Loucy (cell line): ENCODE data around the gene MYH7B.

Experiments used
- H2AFZ ChIP-seq: fragments of 200-600 bp; sonication (generic); 2 replicates; pipeline ENCODE4 v1.6.0; 2016; ENCODE audit warnings: antibody characterized with exemption, mild to moderate bottlenecking, low read length, moderate library complexity
- H3F3A ChIP-seq: fragments of 200-600 bp; 2 replicates; pipeline ENCODE4 v1.6.0; 2016; ENCODE audit warnings: antibody characterized with exemption, low read depth, mild to moderate bottlenecking
- H3K27me3 ChIP-seq: fragments of 200-600 bp; sonication (generic); 2 replicates; pipeline ENCODE4 v1.6.1; 2014; ENCODE audit warnings: low read length, mild to moderate bottlenecking; ENCODE audit not compliant: insufficient read depth, poor library complexity, severe bottlenecking
- H3K36me3 ChIP-seq: fragments of 200-600 bp; sonication (generic); 2 replicates; pipeline ENCODE4 v1.6.1; 2016; ENCODE audit warnings: low read length; ENCODE audit not compliant: insufficient read depth
- H3K4me1 ChIP-seq: fragments of 200-600 bp; sonication (generic); 2 replicates; pipeline ENCODE4 v1.5.1; 2014; ENCODE audit warnings: low read length, mild to moderate bottlenecking; ENCODE audit not compliant: insufficient read depth, poor library complexity, severe bottlenecking
- H3K4me2 ChIP-seq: fragments of 200-600 bp; sonication (generic); 2 replicates; pipeline ENCODE4 v1.6.0; 2014; ENCODE audit warnings: antibody characterized with exemption, low read length, low read depth, mild to moderate bottlenecking; ENCODE audit not compliant: poor library complexity, severe bottlenecking
- H3K4me3 ChIP-seq: fragments of 200-600 bp; sonication (generic); 2 replicates; pipeline ENCODE4 v1.5.1; 2014; ENCODE audit warnings: low read length, mild to moderate bottlenecking, mixed read lengths; ENCODE audit not compliant: poor library complexity, severe bottlenecking
- H3K79me2 ChIP-seq: fragments of 200-600 bp; sonication (generic); 2 replicates; pipeline ENCODE4 v1.6.1; 2014; ENCODE audit warnings: low read length; ENCODE audit not compliant: insufficient read depth
- H3K9ac ChIP-seq: fragments of 200-600 bp; sonication (generic); 2 replicates; pipeline ENCODE4 v1.6.0; 2014; ENCODE audit warnings: mild to moderate bottlenecking, low read depth, low read length, moderate library complexity; ENCODE audit not compliant: poor library complexity, severe bottlenecking
- H3K9me2 ChIP-seq: fragments of 200-600 bp; sonication (generic); replicated peaks from 2 replicates; pipeline ENCODE4 v1.6.1; 2016; ENCODE audit warnings: low read depth, low read length, mixed read lengths
- H3K9me3 ChIP-seq: fragments of 200-600 bp; sonication (generic); 2 replicates; pipeline ENCODE4 v1.6.1; 2014; ENCODE audit warnings: mild to moderate bottlenecking, antibody characterized with exemption, low read length, low read depth; ENCODE audit not compliant: insufficient read depth
- H4K20me1 ChIP-seq: fragments of 200-600 bp; sonication (generic); 2 replicates; pipeline ENCODE4 v1.6.0; 2014; ENCODE audit warnings: antibody characterized with exemption, low read length, mild to moderate bottlenecking; ENCODE audit not compliant: insufficient read depth, poor library complexity, severe bottlenecking
- EZH2phosphoT487 ChIP-seq: fragments of 200-600 bp; IDR thresholded peaks from 2 replicates; pipeline ENCODE4 v1.6.1; 2018; ENCODE audit warnings: antibody characterized with exemption, mild to moderate bottlenecking, moderate library complexity, borderline replicate concordance
- TF ChIP-seq, protein P1 (sequence below): fragments of 200-600 bp; sonication (generic); conservative IDR thresholded peaks from 2 replicates; pipeline ENCODE4 v1.5.1; 2014; ENCODE audit warnings: mild to moderate bottlenecking, antibody characterized with exemption, low read length

The MYH7B gene

DNA sequence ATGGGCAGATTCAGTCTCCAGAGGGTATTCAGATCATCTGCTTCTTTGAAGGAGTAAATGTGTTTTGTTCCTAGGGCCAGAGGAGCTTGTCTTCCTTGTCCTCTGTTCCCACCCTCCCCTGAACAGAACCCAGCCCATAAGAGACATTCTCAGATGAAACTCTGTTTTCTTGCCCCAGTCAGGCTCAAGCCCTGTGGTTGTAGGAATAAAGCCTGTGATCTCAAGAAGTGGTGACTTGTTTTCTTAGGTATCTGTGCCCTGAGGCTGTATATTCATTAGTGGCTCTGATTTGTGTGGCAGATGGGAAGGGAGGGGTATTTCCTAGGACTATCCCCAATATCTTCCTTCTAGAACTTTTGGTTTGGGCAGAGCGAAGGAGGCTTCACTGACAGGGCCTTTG, 27.9 kb upstream of the MYH7B start:
- H3K4me3 ChIP-seq, result no peak overlapping the region

GRCh38 chr20:34928411-34928810, 27.3 kb upstream of the MYH7B start:
- no peak overlapping the region for H3K4me3 ChIP-seq
- peaks cover 19% of the 10 kb centered on the region; the same call in 1 of the 2 replicates for H3K36me3 ChIP-seq
- no peaks in the 10 kb centered on the region for H3K79me2 ChIP-seq
- H3K4me2 ChIP-seq, result no peak overlapping the region
- H3K27me3 ChIP-seq, result no peaks in the 10 kb centered on the region
- no peaks in the 10 kb centered on the region for H4K20me1 ChIP-seq
- no peaks in the 10 kb centered on the region for H3K9me3 ChIP-seq
- H2AFZ ChIP-seq, result no peak overlapping the region
- H3F3A ChIP-seq, result no peaks in the 10 kb centered on the region
- TF ChIP-seq, protein P1, sequence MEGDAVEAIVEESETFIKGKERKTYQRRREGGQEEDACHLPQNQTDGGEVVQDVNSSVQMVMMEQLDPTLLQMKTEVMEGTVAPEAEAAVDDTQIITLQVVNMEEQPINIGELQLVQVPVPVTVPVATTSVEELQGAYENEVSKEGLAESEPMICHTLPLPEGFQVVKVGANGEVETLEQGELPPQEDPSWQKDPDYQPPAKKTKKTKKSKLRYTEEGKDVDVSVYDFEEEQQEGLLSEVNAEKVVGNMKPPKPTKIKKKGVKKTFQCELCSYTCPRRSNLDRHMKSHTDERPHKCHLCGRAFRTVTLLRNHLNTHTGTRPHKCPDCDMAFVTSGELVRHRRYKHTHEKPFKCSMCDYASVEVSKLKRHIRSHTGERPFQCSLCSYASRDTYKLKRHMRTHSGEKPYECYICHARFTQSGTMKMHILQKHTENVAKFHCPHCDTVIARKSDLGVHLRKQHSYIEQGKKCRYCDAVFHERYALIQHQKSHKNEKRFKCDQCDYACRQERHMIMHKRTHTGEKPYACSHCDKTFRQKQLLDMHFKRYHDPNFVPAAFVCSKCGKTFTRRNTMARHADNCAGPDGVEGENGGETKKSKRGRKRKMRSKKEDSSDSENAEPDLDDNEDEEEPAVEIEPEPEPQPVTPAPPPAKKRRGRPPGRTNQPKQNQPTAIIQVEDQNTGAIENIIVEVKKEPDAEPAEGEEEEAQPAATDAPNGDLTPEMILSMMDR, result no peak
- no peak for TF ChIP-seq EZH2phosphoT487
- no peak overlapping the region for H3K9ac ChIP-seq
- peaks cover 8% of the 10 kb centered on the region for H3K4me1 ChIP-seq
- H3K9me2 ChIP-seq, result no peaks in the 10 kb centered on the region

More for the DNA sequence above, 27.9 kb upstream of the MYH7B start:
- Histone ChIP-seq H3K9ac (no peak overlapping the region), H2AFZ (no peak overlapping the region), H3K79me2 (no peaks in the 10 kb centered on the region), H3K9me3 (no peaks in the 10 kb centered on the region), H4K20me1 (no peaks in the 10 kb centered on the region), H3K27me3 (no peaks in the 10 kb centered on the region), H3K4me1 (peaks cover 8% of the 10 kb centered on the region), H3K36me3 (peaks cover 19% of the 10 kb centered on the region; the same call in 1 of the 2 replicates), H3F3A (no peaks in the 10 kb centered on the region), H3K4me2 (no peak overlapping the region), H3K9me2 (no peaks in the 10 kb centered on the region)
- TF ChIP-seq, protein P1, result no peak
- TF ChIP-seq EZH2phosphoT487, result no peak

GRCh38 chr20:34931771-34932170, 23.9 kb upstream of the MYH7B start:
- Histone ChIP-seq H3K36me3 (peaks cover 28% of the 10 kb centered on the region; the same call in 1 of the 2 replicates), H3K9me3 (no peaks in the 10 kb centered on the region), H3K4me2 (no peak overlapping the region), H3K9me2 (no peaks in the 10 kb centered on the region), H3K4me1 (no peaks in the 10 kb centered on the region), H2AFZ (no peak overlapping the region), H3F3A (no peaks in the 10 kb centered on the region), H3K4me3 (no peak overlapping the region), H4K20me1 (no peaks in the 10 kb centered on the region), H3K79me2 (no peaks in the 10 kb centered on the region), H3K9ac (no peak overlapping the region), H3K27me3 (no peaks in the 10 kb centered on the region)
- TF ChIP-seq, protein P1, result no peak
- no peak for TF ChIP-seq EZH2phosphoT487
